Hematopoietic multipotent progenitor cell treated with erythropoietin and hydrocortisone succinate and interleukin-3 and kit ligand, for 8 days (in vitro differentiated cells): ENCODE data around the gene SLC35E1.

Experiments used
- DNase-seq: peaks from one replicate; pipeline ENCODE4 v3.0.0-alpha.2; 2015

Gene SLC35E1

DNA sequence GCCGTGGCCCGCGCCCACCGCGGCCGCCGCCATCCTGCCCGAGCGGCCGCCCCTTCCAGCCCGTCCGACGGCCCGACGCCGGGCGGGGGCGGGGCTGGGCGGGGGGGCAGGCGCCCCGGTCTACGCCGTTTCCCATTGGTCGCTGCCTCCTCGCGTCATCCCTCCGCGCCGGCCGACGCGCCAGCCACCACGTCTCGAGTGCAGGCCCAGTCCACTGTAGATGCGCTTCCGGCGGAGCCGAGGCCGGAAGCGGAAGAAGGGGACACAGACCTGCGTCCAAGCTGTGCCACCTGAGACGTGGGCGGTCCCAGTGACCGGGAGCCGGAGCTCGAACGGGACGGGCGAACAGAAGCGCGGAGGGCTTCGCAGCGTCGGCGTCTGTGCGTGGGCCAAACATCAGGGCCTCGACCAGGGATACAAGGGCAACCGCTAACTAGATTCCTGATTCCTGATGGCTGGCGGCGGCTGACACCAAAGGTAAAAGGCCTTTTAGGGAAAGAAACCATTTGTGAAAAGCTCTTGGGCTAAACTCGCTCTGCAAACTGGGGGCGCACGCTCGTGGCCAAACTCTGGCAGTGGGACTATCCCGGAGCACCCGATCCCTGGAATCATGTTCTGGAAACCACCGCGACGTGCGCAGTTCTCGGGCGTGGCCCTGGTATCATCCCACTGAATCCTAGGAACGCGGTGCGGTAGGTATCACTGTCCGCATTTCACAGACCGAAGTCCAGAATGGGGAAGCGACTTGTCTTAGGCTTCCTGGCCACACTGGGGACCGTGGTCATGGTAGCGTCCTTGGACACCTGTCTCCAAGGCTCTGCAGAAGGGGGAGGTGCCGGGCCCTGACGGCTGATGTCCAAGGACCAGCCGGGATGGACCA lies at the start of gene SLC35E1:
TSS of gene SLC35E1 (minus strand) at position 84 of the 880 bp plus-strand sequence. CDS start at position 33, 51 bp downstream.
- peak; percentile 96 for DNase-seq

DNA sequence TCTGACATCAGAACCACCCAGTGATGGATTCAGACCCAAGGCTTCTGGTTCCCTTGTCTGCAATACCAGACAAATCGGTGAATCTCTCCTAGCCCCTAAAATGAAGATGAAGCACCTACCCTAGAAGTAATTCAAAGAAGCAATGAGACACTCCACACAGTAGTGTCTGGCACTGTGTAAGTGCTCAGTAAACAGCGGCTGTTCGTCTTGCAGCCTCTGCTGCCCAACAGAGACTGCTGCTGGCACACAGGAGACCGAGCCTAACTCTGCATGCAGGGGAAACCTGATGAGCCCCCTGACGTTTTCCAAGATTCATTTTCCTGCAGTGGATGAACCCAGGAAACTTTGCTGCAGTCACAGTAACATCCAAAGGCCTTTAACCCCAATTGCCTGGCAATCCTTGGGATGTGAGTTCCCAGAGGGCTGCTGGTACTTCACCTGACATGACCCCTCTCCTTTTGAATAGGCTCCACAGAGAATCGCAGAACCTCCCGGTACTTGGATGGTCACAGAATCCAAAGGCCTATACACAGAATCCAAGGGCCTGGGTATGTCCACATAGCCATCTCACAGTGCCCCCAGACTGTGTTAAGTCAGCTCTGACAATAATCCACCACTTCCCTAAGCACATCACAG lies 49.1 kb upstream of the SLC35E1 start:
- no peak for DNase-seq

- no peak for DNase-seq
Measured at GRCh38 chr19:16620584-16620983, 48.4 kb upstream of the SLC35E1 start.

DNA sequence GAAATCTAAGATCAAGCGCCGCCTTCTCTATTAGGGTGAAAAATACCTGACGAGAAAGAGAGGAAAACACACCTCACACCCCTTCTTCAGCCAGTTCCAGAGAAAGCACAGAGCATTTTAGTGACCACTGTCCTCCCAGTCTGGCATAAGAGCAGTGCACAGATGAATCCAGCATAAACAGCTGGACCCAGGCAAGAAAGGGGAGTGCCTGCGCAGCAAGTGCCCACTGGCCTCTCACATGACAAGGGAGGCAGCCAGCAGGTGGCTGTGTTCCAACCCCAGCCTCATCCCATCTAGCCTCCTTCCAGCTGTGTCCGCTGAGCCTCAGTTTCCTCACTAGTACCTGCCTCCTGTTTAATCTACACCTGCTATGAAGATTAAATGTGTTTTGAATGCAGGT lies 47.8 kb upstream of the SLC35E1 start:
- no peak for DNase-seq

DNA sequence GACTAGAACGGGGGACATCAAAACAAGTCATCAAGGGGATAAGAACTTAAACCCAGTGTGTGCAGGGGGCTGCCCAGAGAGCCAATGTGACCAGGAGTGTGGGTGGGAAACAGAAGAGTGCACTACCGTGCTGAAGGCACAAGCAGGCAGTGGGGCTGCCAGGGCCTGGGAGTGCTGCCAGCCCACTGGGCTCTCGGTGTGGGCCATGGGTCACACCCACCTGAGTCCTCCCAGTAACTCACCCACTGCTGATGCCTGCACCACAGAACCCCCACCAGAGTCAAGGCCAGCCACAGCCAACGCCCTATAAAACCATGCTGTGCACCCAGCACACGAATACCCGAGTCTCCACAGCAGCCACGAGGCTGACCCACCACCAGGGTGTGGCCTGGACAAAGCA lies 47.2 kb upstream of the SLC35E1 start:
- peak; percentile 48 for DNase-seq

DNA sequence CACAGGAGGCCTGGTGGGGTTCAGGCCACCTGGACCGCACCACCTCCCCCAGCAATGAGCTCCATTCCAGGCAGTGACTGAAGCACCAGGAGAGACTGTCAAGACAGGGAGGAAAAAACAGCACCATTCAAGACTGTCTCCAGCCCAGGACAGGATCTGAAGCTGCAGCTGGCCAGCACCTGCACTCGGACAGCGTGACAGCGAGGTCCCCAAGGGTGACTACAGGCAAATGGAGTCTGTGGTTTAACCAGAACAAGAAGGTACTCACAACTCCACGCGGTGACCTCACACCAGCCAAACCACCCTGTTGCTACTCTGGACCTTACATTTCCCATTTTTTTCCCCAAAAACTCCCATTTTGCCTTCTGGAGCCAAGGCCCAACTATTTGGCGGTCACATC lies 46.0 kb upstream of the SLC35E1 start:
- no peak for DNase-seq

GRCh38 chr19:16615808-16616207 lies 43.6 kb upstream of the SLC35E1 start:
- no peak for DNase-seq

GRCh38 chr19:16614941-16615340 lies 42.7 kb upstream of the SLC35E1 start:
- DNase-seq: no peak

DNA sequence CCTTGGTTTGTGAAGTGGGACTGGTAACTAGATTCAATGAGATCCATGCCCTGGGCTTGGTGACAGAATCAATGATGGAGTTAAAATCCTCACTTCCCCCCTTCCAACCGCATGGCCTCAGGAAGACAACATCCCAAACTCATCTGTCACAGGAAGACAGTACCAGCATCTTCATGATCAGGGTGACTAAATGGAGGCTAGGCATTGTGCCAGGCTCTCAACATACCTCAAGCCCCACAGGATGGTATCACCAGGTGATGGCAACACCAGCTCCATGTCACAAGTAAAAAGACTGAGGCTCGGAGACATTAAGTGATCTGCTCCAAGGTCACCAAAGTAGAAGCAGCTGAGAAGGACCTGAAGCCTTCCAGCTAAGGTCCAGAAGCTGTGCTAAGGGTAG lies 41.6 kb upstream of the SLC35E1 start:
- no peak for DNase-seq

GRCh38 chr19:16612636-16613035 lies 40.4 kb upstream of the SLC35E1 start:
- DNase-seq: no peak

- DNase-seq: no peak
Measured at GRCh38 chr19:16611121-16611520, 38.9 kb upstream of the SLC35E1 start.

GRCh38 chr19:16609511-16610200 lies 37.4 kb upstream of the SLC35E1 start:
- DNase-seq: no peak

DNA sequence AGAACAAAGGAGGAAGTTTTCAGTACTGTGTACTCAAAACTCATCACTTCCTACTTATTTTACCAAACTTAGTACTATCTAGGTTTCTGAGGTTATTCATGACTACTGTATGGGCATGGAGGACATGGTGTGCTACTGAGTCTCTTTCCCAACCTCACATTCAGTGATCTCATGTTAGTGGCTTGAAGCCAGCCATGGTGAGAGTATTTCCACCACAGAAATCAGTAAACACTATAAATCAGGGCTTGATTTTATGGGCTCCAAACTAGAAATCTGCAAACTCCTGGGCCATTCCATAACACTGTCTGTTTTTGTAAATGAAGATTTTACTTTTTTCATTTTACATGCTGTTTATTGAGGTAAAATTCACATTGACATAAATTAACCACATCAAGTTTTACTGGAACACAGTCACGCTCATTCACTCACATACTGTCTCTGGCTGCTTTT lies 36.1 kb upstream of the SLC35E1 start:
- peak; percentile 33 for DNase-seq

DNA sequence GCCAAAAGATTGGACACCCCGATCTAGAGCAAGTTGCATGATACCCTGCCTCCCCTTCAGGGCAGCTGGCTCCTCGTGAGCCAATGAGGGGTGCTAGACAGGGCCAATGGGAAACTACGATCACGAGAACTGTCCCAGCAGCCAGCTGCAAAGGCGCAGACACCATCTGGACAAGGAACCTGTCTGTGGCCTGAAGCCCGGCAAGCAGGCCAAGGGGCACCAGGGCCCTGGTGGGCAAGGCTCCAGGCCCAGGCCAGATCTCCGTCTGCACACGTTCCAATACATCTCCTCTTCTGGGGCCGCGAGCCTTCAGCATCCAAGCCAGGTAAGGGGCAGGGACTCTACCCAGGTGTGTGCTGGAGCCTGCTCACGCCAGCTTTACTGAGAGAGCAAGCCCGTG lies 35.6 kb upstream of the SLC35E1 start:
- no peak for DNase-seq

GRCh38 chr19:16605553-16605994 lies 33.4 kb upstream of the SLC35E1 start:
- DNase-seq: no peak

DNA sequence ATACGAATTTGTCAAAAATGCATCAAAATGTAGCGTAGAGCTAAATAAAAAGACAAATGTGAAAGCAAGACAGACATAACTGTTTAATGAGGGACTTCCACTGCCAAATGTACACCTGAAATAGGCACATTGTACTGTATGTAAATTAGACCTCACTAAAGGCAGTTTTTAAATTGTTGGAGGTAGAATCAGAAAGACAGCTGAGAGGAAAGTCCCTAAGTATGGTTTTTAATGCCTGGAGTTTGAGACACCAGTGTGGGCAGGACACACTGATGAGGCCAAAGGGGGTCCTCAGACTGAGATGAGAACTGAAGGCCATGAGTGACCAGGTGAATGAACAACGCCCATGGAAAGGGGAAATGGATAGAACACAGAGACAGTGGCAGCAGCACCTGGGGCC lies 32.9 kb upstream of the SLC35E1 start:
- DNase-seq: no peak

- no peak for DNase-seq
Measured at GRCh38 chr19:16604615-16605014, 32.4 kb upstream of the SLC35E1 start.

- no peak for DNase-seq
Measured at GRCh38 chr19:16603090-16603489, 30.9 kb upstream of the SLC35E1 start.

DNA sequence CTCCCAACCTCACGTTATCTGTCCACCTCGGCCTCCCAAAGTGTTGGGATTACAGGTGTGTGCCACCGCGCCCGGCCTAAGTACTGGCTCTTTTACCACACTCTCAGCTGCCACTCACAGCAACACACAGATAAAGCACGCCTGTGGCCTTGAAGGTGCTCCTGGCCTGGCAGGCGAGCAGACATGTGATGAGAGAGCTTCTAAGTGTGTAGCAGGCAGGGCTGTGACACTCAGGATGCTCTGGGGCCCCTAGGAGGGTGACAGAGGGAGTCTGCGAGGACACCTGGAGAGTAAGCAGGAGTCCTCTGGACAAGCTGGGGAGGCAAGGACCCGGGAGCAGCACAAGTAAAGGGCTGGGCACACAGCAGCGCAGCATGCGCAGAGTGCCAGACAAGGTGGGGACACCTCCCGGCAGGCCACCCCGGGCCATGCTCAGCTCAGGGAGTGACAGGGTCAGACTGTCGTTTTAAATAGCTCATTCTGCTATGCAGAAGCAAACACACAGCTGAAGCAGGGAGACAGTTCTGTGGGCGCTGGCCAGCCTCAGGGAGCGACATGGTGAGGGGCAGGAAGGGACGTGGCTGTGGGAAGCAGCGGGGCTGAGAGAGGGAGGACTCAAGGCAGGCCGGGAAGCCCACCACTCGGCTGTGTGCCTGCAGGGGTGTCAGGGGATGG lies 29.3 kb upstream of the SLC35E1 start:
- DNase-seq: no peak

DNA sequence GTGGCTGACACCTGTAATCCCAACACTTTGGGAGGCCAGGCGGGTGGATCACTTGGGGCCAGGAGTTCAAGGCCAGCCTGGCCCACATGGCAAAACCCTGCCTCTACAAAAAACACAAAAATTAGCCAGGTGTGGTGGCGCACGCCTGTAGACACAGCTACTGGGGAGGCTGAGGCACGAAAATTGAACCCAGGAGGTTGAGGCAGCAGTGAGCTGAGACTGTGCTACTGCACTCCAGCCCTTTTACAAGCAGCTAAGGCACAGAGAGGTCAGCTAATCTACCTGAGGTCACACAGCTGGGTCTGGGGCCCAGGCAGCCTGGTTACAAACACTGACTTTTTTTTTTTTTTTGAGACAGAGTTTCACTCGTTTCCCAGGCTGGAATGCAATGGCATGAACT lies 28.6 kb upstream of the SLC35E1 start:
- no peak for DNase-seq

DNA sequence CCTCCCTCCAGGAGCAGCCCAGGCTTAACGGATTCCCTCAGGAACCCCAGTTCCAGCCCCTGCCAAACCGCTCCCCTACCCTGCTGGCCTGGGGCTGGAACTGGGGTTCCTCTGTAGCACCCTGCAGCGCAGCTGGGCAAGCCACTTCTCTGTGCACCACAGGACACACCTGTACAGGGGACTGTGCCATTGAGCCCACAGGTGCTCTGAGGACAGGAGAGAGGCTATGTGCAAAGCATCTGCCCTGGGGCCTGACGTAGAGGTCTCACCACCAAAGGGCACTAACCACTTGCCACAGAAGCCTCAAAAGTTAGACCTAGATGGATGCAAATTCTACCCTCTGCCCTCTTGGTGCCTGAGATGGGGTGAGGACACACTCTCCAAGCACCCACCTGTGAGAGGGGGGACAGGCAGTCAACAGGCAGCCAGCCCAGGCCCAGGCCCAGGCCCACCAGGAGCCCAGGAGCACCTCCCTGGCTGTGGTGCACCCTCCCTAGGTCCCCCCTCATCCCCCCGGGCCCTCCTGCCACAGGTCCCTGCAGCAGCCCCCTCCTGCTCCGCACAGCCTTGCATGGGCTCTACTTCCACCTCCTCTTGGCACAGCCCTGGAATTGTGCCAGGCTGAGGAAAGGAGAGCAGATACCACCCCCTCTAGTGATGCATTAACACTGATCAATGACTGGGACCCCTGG lies 27.6 kb upstream of the SLC35E1 start:
- no peak for DNase-seq

DNA sequence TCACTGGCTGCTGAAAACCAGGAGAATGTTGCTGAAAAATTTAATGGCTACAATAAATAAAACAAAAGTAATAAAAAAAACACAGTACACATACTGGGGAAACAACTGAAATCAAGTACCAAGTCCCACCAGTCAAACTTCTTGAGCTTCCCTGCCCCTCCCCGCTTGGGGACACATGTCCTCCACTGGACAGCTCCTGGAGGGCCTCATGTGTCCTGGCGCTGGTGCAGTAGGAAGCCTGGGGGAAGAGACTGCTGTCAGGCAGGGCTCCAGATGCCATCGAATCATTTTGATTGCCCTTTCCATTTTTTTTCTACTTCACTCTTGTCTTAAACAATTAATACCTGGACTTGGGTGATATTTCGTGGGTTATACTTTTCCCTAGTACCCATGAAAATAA lies 26.6 kb upstream of the SLC35E1 start:
- no peak for DNase-seq
